SKM-1 treated with dmso at 0.1 percent for 144 hours (cell line): ENCODE measurements around the gene FAM107B.

ENCODE experiments used
- DNase-seq: peaks from one replicate; lab custom pipeline; 2025; ENCODE audit not compliant: unreplicated experiment; lab: John Stamatoyannopoulos, UW

FAM107B gene

GRCh38 chr10:14543046-14543903, 231.4 kb downstream of the FAM107B start:
- DNase-seq: peak; percentile 24

- DNase-seq: no peak
Measured at GRCh38 chr10:14541379-14541778, 233.3 kb downstream of the FAM107B start.

DNA sequence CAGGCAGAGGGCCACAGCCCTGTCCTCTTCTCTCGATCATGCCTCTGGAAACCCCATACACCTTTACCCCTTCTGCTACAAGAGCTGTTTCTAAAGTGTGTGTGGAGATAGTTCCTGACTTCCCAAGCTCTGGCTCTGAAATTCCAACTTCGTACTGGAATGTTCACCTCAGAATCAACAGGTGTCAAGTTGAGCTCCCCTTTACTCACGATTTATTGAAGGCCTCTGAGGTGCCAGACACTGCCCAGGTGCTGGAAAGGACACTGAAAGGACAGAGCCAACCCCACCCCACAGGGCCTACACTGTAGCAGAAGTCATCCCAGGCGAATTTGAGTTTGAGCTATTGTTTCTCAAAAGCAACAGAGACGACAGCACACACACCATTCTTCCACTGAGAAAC, 234.1 kb downstream of the FAM107B start:
- no peak for DNase-seq

GRCh38 chr10:14540062-14540461, 234.6 kb downstream of the FAM107B start:
- no peak for DNase-seq

GRCh38 chr10:14539176-14539575, 235.5 kb downstream of the FAM107B start:
- DNase-seq: no peak

DNA sequence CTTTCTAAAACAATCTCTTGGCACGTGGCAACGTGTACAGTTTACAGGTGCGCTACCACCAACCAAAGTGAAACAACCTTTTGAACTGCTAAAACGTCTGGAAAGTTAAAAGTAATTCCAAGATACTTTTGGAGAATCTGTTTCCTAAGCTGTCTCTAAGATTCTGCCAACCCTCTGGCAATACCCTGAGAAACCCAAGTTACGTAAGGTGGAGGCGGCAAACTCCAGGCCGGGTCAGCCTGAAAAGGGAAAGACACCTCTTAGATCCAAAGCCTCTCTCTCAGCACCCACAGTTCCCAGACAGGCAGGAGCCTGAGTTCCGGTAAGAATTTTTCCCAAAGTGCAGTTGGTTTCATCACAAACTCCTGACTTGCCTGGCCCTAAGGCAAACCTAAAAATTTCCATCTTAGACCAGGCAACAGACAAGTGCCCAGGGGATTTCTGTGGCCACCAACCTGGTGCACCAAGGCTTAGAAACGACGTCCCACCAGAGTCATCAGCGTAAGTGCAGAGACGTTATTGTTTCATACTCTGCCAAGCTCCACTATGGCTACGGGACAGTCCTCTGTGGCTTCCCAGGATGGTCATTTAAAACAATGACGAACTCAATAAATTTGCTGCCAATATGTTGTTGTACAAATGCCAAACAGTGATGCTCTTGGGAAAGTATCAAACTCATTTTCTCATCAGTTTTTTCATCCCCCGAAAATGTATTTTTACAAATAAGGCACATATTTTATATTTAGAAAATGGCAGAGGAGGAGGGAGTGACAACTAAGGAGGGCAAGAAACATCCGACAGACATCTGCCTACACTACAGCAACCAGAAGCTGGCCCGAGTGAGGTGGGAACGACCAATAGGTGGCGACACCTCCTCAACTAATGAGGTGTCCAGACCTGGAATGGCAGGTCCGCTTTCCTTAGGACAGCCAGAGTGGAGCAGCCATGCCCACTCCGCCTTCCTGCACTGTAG, 238.2 kb downstream of the FAM107B start:
- no peak for DNase-seq

GRCh38 chr10:14535457-14536130, 239.1 kb downstream of the FAM107B start:
- DNase-seq: no peak

DNA sequence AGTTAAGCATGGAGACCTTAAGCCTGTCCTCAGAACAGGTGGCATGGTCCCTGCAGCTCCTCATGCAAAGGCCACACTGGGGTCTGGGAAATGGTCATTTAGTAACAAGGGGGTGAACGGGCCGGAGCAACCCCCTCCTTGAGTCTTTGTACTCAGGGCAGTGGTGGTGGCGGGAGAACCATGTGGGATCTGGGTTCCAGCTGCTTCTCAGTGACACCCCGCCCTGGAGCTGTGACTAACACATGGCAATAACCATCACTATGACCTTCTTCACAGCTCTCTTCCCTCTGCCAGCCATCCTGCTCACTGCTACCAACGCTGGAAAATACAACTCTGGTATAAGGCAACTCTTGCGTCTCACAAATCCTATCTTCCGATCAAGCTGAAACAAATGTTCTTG, 240.5 kb downstream of the FAM107B start:
- DNase-seq: no peak

GRCh38 chr10:14533295-14533694, 241.4 kb downstream of the FAM107B start:
- no peak for DNase-seq

DNA sequence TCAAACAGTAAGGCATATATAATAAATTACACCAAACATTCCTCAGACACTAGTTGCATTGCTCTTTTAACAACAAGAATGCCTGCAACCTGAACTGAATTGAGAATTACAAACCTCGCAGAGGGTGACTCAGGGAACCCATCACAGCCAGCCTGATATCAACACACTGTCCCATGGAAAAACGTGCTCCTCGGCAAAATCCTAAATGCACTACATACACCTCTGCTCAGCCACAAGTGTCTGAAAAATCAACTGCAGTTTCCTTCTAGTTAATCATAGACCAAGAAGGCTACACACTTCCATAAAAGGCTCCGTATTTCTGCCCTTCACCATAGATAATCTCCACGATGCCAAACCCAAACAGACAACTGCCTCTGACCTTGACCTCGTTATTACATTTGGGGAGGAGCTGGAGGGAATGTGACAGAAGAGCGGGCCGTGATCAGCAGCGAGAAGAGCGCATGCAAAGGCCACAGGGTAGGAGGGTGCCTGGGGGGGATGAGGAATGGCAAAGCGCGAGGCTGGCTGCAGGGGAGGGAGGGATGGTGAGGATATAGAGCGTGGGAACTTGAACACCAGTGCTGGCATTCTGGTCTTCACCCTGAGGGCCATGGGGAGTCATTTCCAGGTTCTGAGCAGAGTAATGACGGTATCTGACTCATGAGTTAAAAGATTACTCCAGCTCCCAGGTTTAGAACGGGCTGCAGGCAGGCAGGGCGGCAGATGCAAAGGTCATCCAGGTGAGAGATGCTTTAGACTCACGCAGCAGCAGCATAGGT, 242.0 kb downstream of the FAM107B start:
- DNase-seq: no peak

GRCh38 chr10:14531974-14532373, 242.7 kb downstream of the FAM107B start:
- no peak for DNase-seq

DNA sequence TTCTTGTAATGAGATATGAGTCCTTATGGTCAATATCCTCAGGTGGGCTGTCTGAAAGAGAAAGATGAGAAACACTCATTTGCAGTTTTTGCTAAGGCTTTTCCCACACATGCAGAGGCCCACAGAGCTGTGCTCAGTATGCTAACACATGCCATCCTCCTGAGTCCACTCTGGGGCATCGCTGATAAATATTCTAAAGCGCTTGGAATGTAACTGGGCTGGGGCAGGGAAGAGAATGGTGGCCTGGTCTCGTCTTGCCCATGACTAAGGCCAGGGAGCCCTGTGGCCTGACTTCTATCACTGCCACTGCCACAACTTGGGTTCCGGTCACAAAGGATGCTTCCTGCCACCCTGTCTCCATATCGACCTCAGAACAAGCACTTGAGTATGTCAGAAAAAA, 244.2 kb downstream of the FAM107B start:
- no peak for DNase-seq

DNA sequence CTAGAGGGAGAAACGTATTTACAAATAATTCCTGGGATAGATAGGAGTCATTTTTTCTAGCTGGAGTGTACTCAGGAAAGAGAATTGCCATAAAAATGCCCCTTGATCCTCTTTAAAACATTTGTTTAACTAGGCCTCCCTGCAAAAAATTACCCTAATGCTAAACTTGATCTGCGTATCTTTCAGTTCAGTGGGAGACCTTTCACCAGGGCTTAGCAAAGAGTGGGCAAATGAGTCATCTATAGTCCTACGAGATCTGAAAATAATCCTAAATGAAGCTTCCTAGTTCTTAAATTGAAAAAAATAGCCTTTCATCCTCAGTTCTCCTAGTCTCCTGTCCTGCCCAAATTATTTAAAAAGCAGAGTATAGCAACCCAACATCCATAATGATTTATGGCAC, 245.3 kb downstream of the FAM107B start:
- DNase-seq: no peak

DNA sequence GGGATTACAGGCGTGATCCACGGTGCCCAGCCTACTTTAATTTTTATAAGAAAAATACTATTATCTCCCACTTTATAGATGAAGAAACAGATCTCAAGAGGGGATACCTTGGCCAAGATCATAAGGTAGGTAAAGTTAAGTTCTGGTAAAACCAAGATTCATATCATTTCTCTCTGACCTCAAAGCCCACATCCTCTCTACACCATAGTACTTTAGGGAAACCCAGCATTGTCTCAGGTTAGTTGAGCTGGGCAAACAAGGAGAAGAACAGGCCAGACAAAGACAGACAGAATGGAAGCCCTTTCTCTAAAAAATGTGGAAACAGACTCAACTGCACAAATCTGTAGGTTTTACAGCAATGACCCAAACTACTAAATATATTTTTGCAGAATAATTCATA, 246.2 kb downstream of the FAM107B start:
- DNase-seq: no peak

GRCh38 chr10:14527915-14528314, 246.8 kb downstream of the FAM107B start:
- DNase-seq: no peak

- no peak for DNase-seq
Measured at GRCh38 chr10:14527134-14527844, 247.4 kb downstream of the FAM107B start.

DNA sequence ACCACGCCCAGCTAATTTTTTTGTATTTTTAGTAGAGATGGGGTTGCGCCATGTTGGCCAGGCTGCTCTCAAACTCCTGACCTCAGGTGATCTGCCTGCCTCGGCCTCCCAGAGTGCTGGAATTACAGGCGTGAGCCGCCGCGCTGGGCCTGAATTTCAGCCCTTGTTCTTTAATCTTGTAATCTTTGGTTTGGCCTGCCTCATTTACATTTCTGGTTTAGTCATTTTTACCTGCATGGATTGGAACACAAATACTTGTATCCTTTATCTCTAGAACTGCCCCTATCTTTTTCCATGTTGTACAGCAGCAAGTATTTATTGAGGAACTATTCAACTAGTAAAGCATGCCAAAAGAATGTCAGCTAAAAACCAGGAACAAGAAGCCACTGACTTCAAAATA, 248.4 kb downstream of the FAM107B start:
- DNase-seq: no peak

GRCh38 chr10:14524691-14525324, 249.9 kb downstream of the FAM107B start:
- no peak for DNase-seq

DNA sequence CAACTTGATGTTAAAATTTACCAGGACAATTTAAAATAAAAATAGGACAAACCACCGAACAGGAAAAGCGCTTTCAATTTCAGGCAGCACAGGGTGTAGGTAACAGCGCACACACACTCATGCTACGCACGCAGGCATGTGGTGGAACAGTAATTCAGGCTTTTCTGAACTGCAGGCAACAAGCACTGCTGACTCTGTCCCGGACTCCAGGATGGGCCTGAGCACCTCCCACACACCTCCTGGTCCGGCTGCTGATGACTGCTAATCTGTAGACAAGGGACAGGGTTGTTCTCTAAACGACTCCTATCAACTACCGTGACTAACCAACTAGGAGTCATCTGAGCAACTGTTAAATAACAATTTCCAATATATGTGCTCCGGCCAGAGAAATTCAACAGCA, 251.4 kb downstream of the FAM107B start:
- no peak for DNase-seq
